NCI-H1930 (cell line): ENCODE results near the gene RGS10.

Source experiments
- DNase-seq, 2 experiments: peaks; one replicate each; lab custom pipeline; 2025; lab: John Stamatoyannopoulos, UW

The RGS10 gene

DNA sequence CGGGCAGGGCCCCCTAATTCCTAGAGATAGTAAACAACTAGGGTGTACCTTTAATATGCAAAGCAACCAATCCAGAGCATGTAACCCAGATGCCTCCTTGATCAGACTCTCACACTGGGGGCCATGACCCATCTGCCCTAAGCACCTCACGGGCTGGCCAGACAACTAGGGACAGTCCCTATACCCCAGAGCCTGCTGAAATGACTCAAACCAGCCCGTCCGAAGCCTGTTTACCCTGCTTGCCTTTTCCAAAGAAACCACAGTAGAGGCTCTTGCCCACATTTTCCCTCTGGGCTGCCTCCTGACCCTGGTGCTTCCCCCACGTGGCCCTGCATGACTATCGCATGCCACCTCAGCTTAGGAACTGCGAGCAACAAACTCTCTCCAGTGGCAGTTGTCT, 46.2 kb downstream of the RGS10 start:
- no peak for DNase-seq

DNA sequence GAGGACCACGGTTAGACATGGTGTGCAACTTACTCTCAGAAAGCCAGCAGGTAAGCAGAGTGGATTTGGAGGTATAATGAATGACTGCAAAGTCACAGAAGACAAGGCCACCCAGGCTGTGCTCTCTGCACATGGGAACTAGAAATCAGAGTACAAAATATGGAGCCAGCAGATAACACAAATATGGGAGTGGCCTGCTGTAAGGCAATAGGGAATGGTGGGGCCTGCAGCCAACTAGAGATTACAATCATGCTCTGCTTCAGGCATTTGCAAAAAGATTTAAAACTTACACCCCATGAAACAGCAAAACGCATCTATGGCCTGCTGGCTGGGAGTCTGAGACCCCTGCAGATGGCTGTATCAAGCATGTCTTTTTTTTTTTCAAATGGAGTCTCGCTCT, 47.0 kb downstream of the RGS10 start:
- DNase-seq: no peak

DNA sequence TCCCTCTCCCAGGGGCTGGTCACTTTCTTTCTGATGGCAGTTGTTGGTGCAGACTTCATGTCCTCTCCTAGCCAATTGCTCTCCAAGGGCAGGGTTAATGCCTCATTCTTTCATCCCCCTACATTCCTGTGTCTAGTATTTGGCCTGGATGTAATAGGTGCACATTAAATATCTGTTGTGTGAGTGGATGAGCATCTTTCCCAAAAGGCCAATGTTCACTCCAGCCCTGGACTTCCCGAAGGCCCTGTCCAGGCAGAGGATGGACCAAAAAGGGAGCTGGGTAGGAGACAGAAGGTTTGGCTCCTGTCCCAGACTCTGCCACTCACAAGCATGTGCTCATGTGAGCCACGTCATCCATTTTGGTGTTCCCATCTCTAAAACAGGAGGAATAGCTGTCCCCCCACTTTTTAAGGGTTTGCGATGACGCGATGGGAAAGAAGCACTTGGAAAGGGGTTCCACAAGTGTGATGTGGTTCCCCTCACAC, 47.5 kb downstream of the RGS10 start:
- no peak for DNase-seq

DNA sequence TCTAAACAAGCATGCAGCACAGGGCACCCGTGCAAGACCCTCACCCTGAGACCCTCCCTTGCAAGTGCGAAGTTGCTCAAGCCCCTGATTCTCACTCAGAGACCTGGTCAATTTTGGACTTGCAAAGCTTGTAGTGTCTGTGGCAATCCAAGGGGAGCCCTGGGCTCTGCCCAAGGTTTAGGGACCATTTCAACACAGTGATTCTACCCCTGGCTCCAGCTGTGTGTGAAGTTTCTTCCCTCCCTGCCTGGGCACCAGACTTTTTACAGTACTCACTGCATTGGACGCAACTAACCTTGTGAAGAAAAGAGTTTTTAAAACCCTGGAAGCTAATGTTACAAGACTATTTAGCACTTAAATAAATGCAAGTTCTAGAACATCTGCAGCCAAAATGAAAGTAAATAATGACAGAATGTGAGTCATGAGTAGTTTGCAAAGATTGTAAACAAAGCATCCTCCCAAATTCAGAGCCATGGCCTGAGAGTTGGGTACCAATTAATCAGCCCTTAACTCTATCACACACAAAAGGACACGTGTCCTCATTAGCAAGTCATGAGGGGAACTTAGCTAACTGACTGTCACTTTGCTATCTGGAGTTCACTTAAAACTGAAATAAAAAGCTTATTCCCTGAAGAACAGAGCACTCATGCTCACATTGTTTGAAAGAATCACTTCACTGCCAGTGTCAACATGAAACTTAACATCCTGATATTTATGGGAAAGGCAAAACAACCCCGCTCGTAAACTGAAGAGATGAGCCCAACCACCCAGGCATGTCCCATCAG, 48.1 kb downstream of the RGS10 start:
- no peak for DNase-seq

DNA sequence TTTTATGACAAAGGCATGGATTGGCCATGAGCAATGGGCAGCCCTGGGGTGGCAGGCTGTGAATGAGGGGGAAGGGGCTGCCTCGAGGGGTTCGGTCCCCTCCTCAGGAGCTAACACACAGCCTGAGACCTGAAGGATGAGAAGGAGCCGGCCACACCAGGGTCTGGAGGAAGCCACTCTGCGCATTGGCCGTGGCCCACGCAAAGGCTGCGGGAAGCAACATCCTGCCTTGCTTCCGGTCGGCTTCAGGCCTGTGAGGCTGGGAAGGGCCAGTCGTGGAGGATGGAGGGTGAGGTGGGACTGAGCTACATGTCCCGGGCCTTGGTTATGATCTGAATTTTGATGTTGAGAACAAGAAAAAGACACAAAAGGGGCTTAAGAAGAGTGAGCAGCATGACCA, 49.4 kb downstream of the RGS10 start:
- DNase-seq: no peak

DNA sequence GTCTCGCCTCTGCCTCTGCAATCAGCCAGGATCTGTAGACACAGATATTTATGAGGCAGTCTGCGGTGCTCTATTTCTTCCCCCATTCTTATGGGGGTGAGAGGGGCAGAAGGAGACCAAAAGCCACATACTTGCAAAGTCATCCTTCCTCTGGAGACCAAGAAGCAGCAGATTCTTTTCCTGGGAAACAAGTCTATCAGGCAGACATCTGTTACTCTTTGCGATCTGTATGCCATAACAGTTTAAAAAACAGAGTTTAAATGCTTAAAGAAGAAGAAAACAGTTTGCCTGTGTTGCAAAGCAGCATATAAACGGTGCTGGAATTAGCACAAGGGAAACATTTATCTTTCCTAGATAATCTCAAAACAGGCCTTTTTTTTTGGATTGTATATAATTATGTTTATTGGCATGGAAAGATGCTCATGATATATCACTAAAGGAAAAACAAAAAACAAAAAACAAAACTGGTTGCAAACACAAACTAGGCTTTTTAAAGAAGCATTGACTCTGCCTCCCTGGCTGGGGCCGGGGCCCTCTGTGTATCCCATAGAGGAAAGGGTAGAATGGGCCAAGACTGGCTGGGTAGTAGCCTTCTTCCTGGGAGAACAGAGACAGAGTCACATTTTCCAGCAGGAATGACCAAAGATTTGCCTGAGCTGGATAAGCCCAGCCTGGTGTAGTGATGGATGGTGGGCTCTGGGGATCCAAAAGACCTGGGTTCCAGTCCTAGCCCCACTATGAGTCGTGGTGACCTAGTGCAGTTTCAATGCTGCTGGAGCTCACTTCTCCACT, 50.4 kb downstream of the RGS10 start:
- no peak for DNase-seq

DNA sequence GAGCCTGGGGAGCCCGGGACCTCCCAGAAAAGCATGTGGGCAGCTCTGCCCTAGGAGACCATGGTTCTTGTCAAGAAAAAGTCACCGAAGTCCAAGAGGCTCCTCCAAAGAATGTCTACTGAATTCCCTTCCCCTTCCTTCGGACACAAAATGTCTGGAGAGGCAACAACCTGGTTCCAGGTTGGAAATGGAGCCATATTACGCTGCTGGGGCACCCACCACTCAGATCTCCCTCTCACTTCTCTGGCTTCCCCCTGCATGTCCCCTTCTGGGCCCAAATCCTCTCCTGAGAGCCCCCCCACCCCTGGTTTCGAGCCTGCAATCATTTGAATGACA, 52.6 kb downstream of the RGS10 start:
- DNase-seq: no peak

DNA sequence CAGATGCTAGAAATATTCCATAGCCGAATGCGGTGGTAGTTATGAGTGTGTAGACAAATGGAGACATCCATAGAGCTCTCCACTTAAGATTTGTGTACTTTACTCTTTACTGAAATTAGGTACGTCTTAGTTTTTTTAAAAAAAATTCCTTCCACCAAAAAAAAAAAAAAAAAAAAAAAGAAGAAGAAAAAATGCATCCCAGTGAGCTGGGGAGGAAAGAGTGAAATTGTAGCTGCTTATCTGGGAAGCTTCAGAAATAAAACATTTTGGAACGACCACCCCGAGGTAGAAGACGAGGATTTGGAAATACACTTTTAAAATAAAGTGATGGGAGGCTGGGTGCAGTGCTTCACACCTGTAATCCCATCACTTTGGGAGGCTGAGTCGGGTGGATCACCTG, 53.8 kb downstream of the RGS10 start:
- no peak for DNase-seq

DNA sequence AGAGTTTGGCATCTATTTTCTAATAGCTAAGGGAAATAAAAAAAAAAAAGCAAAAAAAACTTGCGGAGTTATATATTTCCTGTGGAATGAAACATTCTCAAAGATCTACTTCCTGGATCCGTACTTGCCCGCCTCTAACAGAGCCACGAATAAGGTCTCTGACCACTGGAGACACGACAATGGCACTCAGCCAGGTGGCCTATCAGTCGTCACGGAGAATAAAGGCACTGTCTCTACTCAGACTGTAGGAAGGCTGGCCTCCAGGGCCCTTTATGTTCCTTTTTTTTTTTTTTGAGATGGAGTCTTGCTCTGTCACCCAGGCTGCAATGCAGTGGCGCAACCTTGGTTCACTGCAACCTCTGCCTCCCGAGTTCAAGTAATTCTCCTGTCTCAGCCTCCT, 58.7 kb downstream of the RGS10 start:
- no peak for DNase-seq

DNA sequence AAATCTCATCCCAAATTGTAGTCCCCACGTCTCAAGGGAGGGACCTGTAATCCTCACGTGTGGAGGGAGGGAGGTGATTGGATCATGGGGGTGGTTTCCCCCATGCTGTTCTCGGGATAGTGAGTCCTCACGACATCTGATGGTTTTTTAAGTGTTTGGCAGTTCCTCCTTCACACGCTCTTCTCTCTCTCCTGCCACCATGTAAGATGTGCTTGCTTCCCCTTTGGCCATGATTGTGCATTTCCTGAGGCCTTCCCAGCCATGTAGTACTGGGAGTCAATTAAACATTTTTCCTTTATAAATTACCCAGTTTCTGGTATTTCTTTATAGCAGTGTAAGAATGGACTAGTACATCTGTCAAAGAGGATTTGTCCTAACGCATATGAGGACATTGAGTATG, 59.5 kb downstream of the RGS10 start:
- no peak for DNase-seq

DNA sequence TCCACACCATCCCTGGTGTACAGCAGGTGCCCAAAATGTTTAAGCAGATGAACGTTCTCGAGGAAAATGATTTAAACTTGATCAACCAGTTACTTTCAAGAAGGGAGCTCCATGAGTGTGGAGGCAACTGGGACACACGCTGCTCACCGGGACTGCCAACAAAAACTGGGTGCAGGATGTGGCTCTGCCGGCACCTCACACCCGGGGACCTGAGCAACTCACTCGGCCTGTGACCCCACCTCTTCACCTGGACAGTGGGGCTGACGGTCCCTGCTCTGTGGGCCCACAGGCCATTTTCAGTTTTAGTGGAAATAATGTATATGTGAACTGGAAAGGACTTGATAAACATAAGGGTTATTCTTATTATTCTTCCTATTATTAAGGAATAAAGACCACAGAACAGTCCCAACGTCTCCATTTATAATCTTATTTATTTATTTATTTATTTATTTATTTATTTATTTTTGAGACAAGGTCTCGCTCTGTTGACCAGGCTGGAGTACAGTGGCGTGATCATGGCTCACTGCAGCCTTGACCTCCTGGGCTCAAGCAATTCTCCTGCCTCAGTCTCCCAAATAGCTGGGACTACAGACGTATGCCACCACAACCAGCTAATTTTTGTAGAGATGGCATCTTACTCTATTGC, 60.6 kb downstream of the RGS10 start:
- no peak for DNase-seq

DNA sequence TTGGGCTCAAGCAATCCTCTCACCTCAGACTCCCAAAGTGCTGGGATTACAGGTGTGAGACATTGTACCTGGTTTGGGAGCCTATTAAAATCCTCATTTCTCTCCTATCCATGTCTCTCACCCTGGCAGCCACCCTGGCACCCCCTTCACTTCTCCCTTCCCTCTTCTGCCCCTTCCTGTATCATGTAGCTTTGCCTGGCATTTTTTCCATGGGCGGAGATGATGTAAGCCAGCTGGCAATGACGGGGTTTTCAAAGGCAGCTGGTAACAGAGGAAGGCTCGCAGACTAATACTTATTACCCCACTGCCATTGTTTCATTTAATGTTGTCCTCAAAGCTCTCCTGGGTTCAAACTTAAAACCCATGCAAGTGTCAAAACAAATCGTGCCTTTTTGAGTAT, 61.9 kb downstream of the RGS10 start:
- DNase-seq: no peak

DNA sequence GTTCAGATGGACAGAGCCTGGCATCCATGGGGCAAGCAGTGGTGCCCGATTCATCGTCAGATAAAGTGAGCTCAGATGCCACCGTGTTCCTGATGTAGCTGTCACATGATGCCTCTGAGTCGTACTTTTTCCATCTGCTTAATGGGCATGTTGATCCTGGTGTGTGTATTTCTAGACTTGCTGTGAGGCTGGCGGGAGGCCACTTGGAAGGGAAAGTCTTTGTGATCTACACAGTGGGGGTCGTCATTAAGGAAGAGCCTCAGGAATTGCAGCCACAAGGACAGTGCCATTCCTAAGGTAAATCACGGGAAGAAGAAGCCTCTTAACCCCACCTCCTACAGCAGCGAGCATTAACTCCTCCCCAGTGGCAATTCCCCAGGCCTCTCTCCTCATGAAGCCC, 63.0 kb downstream of the RGS10 start:
- DNase-seq: no peak

DNA sequence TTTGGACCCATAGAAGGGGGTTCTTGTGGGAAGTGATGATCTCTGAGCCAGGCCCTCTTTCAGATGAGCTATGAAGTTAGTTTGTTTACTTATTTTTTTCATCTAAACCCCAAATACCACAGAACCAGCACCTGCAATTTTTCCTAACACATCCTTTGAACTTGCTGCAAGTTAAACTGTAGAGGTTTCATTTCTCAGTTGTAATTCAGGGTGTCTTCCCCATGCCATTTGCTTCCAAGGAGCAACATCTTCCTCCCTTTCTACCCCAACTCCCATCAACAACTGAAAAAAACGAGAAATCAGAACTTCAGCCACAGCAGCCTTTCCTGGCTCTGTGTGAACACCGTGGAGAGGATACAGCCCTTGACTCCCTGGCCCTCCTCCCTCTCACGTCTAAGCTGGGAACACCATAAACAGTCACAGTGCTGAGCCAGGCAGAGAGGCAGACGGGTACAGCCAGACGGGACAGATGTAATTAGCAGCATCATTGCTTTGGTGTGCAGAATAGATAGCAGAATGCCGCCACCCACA, 63.6 kb downstream of the RGS10 start:
- DNase-seq: no peak

DNA sequence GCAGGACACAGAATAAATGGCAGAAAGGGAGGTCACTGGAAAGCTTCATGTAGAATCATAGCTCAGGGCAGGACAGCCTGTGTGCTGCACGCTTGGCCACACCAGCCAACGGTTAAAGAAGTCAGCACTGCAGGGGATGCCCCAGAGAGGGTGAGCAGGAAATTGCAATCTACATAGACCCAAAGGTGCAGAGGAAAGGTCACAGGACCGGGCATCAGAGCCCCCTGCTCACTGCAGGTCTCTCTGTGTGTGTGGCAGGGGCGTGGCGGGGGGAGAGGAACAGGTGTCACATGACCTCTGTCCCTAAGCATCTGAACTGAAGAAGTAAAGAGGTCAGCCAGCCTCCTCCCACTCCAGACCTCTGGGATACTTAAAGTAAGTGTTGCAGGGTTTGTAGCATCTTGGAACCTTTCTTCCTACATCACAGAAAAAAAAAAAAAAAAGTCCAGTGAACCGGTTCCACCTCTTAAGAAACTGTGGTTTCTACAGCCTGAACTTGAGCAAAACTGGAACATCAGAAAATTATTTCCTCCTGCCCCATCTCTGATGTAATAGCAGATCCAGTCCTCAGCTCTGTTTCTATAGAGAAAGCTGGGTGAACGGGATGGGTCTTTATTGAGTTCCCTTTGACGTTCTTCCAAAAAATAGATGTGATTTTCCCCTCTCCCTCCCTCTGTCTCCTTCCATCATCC, 64.3 kb downstream of the RGS10 start:
- DNase-seq: no peak

DNA sequence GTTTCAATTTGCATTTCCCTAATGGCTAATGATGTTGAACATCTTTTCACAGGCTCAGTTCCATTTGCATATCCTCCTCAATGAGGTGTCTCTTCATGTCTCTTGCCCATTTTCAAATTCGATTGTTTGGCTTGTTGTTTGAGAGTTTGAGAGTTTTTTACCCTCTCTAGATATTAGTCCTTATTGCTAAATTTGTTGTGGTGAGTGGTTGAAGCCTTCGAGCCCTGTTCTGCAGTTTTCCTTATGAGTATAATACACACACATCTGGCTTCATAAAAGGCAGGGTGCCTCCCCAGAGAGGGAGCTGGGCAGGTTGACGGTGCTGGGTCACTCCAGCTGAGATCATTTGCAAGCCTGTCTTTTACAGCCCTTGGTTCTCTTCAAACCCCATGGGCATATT, 65.1 kb downstream of the RGS10 start:
- DNase-seq: no peak

DNA sequence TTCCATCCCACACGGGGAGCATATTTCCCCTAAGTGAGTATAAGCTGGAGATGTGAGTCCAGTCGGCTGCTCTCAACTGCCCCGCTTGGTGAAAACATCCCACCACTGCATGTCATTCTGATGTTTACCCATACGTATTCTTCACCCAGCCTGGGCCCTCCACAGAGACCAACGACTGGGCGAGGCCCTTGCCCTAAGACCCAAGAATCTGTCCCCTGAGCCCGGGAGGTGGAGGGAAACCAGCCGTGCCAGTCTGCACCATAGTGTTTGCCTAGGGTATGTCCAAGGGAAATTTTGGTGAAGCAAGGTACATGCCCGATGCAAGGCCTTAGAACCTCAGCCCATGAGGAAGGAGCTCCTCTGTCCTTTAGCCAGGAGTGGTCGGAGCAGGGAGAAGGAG, 67.9 kb downstream of the RGS10 start:
- DNase-seq: no peak

DNA sequence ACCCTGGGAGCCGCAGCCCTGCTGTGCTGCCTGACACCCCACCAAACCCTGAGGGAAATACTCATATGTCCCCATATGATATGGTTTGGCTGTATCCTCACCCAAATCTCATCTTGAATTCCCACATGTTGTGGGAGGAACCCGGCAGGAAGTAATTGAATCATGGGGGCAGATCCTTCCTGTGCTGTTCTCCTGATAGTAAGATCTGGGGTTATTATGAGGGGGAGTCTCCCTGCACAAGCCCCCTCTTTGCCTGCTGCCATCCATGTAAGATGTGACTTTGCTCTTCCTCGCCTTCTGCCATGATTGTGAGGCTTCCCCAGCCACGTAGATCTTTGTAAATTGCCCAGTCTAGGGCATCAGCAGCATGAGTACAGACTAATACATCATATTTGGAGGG, 68.7 kb downstream of the RGS10 start:
- DNase-seq: no peak

DNA sequence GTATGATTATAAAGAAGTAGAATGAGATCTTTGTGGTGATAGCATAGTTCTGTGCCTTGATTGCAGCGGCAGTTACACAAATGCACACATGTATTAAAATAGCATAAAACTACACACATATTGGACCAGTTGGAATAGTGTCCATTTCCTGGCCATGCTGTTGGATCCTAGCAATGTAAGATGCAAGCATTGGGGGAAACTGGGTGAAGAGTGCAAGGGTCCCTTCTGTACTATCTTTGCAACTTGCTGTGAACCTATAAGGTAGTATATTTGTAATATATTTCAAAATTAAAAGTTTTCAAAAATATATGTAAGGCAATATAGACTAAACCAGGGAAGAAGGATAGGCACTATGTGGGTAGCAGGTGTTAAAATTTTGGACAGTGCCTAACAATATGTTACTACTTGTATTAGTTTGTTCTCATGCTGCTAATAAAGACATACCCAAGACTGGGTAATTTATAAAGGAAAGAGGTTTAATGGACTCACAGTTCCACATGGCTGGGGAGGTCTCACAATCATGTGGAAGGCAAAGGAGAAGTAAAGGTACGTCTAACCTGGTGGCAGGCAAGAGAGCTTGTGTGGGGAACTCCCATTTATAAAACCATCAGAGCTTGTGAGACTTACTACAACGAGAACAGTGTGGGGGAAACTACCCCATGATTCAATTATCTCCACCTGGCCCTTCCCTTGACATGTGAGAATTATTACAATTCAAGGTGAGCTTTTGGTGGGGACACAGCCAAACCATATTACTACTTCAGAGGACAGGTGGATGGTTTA, 71.4 kb downstream of the RGS10 start:
- DNase-seq: no peak

DNA sequence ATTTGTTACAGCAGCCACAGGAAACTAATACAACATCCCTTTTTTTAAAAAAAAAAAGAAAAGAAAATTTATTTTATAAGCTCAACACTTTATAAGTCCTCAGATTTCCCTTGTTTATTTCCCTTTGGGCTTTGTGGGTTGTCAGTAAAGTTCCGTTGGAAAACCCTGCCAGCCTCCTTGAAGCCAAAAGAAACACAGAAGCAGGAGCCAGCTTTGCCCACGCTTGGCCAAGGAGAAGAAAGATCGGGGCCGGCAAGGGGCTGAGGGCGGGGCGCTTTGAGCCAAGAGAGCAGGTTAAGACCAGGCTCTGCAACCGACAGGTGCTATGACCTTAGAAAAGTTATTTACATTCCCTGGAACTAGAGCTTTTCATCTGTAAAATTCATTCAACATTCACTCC, 72.7 kb downstream of the RGS10 start:
- no peak for DNase-seq

DNA sequence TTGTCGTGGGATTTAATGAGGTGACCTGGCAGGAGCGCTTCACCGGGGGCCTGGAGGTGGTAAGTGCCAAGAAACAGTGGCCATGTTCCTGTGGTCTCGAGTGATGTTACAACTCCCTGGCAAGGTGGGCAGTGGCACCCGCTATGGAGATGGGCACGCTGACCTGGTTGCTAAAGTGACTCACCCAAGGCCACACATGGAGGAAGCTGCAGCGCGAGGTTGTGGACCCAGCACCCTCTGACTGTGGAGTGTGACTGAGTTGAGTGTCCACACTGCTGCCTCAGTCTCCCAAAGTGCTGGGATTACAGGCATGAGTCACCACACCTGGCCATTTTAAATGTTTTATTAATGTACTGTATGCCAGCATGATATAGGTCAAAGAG, 73.2 kb downstream of the RGS10 start:
- no peak for DNase-seq
